GM18508 (cell line): Measurements from ENCODE around the gene UTS2R.
"Not testable (repeated sequence)": the region's sequence is repeated elsewhere in the genome, so short reads cannot be mapped to it uniquely, and the experiment has no call there.

ENCODE experiments used
- ATAC-seq: cut with Tn5 transposase; IDR thresholded peaks from one replicate; pipeline ENCODE4 v1.9.1; 2021; ENCODE audit warnings: moderate number of reproducible peaks; ENCODE audit not compliant: insufficient read depth, unreplicated experiment

UTS2R gene

GRCh38 chr17:82333279-82334171, 38.0 kb upstream of the UTS2R start, which contains the start of gene SECTM1:
SECTM1 (minus strand) TSS chr17:82333766; CDS start chr17:82327240, 6,526 bp downstream.
- no peak for ATAC-seq

GRCh38 chr17:82334204-82334621, 37.4 kb upstream of the UTS2R start:
- no peak for ATAC-seq

GRCh38 chr17:82334622-82335394, 36.8 kb upstream of the UTS2R start:
- ATAC-seq, result no peak

DNA sequence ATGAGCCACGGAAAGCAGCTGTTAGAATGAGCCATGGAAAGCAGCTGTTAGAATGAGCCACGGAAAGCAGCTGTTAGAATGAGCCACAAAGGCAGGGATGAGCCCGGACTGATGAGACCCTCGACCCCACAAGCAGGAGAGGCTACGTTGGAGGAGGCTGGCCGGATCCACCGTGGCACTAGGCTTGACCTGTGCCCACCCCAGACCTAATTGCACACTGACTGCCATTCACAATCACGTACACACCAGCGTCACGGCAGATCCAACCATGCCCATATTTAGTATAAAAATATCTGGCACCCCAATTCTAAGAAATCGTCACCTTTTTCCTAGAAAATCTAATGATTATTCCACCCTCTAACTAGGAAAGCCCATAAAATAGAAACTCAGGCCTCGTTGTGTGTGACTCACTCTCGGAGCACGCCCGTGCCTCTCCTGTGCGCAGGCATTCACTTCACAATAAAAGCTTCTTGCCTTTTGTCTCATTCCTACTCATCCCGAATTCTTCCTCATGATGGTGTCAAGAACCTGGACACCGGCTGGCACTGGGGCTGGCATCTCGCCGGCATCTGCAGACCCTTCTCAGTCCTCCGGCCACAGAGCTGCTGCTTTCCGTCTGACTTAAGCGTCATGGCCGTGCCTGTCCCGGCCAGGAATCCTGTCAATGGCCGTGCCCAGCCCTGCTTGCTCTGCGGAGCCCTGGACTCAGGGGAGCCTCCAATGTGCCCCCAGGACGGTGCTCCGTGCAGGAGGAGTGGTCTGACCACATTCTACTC, 32.5 kb upstream of the UTS2R start:
- ATAC-seq, result no peak

DNA sequence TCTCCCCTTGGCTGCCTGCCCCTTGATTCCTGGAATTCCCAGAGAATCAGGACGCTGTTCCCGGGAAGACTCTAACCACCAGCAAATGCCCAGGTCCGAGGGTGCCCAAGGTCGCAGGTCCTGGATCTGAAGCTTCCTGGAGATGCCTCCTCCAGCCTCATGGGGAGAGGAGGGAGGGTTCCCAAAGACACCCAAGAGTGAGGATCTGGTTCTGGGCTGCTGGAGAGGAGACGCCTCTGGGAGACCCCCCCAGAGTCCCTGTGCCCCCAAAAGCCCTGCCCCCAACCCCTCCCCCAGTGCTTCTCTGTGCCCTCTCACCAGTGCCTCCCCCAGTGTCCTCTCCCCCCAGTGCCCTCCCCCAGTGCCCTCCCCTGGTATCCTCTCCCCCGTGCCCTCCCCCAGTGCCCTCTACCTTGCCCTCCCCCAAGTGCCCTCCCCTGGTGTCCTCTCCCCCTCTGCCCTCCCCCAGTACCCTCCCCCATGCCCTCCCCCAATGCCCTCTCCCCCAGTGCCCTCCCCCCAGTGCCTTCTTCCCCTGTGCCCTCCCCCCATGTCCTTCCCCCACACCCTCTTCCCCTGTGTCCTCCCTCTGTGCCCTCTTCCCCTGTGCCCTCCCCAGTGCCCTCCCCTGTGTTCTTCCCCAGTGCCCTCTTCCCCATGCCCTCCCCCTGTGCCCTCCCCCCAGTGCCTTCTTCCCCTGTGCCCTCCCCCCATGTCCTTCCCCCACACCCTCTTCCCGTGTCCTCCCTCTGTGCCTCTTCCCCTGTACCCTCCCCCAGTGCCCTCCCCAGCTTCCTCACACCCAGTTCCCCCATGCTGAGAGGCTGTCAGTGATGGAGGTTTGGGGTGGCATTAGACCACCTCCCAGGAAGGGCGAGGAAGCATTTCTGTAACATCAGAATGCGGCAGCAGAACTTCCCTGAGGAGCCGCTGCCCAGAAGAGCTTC, 31.7 kb upstream of the UTS2R start:
- ATAC-seq, result no peak

DNA sequence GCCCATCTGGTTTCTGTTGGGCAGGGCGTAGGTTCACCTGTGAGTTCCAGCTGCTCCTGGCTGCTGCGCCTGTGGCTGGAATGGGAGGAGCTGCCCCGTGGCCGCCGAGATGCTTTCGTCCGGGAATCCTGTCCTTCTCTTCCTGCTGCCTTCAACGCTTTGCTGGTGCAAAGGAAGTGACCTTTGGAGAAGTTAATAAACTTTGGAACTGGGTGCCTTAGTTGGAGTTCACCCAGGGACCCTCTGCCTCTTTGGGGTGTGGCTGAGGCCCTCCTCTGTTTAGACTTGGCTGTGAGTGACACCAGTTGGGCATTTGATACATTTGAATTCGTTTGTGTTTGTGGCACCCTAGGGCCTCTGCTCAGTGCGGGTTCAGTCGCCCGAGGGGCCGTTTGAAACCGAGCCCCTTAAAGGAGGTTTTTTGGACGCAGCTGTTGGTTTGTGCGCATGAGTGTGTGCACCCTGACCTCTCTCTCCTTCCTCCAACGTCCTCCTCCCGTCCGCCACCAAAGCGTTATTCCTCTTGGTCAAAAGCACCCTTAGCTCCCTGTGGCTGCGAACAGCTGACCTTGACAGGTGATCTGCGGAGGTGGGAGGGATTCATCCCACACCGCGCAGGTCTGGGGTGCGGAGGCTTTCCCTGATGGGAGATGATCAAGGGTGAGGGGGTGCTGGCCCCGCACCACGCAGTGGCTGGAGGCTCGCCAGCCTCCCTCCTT, 29.0 kb upstream of the UTS2R start:
- ATAC-seq, result no peak

DNA sequence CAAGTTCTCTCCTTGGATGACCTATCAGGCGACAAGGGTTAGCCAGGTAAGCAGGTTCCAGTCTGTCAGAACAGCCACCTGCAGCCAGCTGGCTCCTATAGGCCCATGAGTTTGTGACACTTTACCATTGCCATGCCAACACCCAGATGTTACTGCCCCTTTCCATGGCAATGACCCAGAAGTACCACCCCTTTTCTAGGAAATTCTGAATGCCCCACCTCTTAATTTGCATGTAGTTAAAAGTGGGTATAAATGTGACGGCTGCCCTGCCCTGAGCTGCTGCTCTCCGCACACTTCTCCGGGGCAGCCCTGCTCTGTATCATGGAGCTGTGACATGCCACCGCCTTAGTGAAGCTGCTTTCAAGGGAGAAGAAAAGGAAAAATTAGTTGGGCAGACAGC, 28.0 kb upstream of the UTS2R start:
- ATAC-seq, result no peak

- ATAC-seq, result no peak
Observed at GRCh38 chr17:82344175-82344907, 27.2 kb upstream of the UTS2R start.

DNA sequence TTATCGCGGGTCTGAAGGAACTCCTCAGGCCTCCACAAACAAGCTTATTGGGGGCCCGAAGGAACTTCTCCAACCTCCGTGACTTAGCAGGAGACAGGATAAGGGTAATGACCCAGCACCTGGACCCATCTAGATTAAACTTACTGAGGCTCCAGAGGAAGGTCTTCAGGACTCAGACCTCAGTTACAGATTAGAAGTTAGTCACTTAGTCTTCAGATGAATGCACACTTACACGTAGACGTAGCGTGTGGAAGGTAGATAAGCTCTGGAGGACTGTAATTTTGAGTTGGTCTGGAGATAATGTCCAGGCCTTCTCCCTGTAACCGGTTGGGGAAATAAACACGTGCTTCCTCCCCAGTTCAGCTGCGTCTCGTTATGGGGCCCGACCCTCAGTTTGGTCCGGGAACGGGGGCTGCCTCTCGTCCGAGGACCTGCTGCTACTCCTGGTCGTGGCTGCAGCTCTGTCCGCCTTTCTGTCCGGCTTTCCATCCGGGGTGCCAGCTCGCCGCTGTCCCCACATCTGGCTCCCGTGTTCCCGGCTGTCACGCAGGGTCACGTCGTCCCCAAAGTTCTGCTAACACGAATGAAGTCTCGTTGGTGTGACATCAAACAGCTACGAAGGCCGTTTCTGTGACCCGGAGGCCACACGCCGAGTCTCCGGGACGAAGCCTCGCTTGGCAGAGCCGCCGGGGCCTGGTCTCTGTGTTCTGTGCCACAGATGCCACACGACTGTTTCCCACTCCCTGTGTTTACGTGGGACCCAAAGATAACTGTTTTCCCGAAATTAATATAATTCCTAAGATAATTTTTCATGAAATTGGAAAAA, 26.2 kb upstream of the UTS2R start:
- no peak for ATAC-seq

GRCh38 chr17:82346342-82347300, 24.9 kb upstream of the UTS2R start:
- ATAC-seq, result no peak

DNA sequence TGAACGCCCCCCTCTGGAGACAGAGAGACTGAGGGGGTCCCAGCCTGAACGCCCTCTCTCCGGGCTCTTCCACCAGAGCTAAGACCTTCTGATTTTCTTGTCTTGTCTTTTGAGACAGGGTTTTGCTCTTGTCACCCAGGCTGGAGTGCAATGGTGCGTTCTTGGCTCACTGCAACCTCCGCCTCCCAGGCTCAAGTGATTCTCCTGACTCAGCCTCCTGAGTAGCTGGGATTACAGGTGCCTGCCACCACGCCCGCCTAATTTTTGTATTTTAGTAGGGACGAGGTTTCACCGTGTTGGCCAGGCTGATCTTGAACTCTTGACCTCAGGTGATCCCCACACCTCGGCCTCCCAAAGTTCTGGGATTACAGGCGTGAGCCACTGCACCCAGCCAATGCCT, 23.6 kb upstream of the UTS2R start:
- not testable (repeated sequence) for ATAC-seq

DNA sequence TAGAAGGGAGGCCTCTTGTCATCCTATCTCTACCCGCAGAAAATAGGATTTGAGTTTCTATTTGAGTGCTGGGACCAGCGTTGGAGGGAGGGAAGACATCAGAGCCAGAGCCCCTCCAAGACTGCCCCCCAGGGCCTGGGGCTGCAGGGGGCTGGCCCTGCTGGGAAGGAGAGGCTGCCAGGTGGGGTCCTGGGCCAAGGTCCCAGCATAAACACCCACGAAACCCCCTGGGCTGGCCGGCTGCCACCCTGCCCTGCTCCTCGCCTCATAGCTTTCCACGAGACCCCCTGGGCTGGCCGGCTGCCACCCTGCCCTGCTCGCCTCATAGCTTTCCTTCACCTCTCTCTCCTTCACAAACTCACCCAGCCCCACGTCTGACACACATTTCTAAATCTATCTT, 23.1 kb upstream of the UTS2R start:
- no peak for ATAC-seq

DNA sequence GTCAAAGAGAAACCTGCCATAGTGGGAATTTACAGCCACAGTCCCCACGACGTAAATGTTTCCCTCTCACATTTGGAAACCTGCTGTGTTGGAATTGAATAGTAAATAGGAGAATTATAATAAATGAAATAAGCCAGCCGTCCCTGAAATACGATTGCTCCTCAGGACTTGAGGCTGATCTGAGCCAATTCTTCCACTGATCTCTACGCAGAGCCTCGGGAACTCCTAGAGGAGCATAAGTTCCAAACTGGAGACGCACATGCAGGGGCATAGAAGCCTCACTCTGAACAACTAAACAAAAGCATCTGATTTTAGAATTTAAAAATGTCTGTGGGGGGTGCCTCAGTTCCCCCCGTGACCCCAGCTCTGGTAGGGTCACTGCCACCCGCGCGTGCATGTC, 22.7 kb upstream of the UTS2R start:
- no peak for ATAC-seq

DNA sequence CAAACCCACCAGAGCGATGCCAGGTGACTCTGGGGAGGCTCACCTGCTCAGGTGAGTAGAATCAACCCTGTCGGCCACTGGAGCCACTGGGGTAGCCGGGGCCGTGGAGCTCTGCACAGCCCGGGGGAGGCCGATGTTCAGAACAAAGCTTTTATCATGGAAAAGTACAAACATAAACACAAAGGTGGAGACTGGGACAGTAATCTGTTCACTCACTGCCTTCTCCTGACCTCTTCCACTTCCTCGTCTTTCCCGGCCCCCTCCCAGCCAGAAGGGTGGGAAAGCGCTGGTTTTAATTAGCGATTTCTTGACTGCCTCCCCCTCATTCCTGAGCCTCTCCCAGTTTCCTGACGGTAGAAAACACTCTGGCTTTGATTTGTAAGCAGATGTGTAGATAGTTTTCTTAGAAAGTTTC, 22.3 kb upstream of the UTS2R start:
- ATAC-seq, result no peak

DNA sequence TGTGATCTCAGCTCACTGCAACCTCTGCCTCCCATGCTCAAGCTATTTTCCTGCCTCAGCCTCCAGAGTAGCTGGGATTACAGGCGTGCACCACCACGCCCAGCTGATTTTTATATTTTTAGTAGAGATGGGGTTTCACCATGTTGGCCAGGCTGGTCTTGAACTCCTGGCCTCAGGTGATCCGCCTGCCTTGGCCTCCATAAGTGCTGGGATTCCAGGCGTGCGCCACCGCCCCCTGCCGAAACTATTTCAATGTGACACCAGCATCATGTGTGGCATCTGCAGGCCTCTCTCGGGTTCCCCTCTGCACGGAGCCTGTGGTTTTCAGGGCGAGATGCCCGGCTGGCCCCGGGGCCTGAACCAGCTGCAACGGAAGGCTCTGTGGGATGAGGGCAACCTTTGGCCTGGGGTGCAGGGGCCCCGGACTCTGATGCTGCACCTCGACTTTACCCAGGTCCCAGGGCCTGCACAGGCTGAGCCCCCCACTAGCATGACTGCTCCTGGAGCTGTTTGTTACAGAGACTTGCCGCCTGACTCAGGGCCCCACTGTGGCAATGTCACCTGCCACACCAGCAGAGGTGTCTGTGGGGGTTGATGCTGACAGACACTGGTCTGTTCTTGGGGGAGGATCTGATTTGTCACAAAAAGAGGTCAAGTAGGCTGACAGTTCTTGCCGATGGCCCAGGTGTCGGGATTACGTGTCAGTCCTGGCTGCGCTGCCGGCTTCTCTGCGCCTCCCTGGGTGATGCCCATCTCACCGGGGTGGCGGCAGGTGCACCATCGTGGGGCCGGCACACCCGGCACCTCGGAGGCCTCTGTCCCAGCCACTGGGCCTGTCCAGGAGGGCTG, 21.2 kb upstream of the UTS2R start:
- ATAC-seq, result no peak
